OCI-LY1 (cell line): Measurements from ENCODE around the gene LINGO1.

Experiments used
- H2AFZ ChIP-seq: fragments of 200-600 bp; sonication (generic), shearing (Covaris generic); 2 replicates; pipeline ENCODE4 v1.6.0; 2014; ENCODE audit warnings: antibody characterized with exemption, mild to moderate bottlenecking, low read length
- H3F3A ChIP-seq: fragments of 200-600 bp; sonication (generic), shearing (Covaris generic); 2 replicates; pipeline ENCODE4 v1.6.0; 2014; ENCODE audit warnings: mild to moderate bottlenecking, antibody characterized with exemption, low read length, moderate library complexity; ENCODE audit not compliant: insufficient read depth
- H3K27ac ChIP-seq: fragments of 200-600 bp; sonication (generic); 2 replicates; pipeline ENCODE4 v1.5.1; 2014; ENCODE audit warnings: low read length, mixed run types, mild to moderate bottlenecking, low read depth; ENCODE audit not compliant: poor library complexity, severe bottlenecking
- H3K27me3 ChIP-seq: fragments of 200-600 bp; sonication (generic); 2 replicates; pipeline ENCODE4 v1.6.0; 2014; ENCODE audit warnings: antibody characterized with exemption, mild to moderate bottlenecking, low read length, moderate library complexity; ENCODE audit not compliant: insufficient read depth
- H3K36me3 ChIP-seq: fragments of 200-600 bp; sonication (generic); 2 replicates; pipeline ENCODE4 v1.6.1; 2014; ENCODE audit warnings: mild to moderate bottlenecking, antibody characterized with exemption, low read length, moderate library complexity, mixed read lengths; ENCODE audit not compliant: insufficient read depth
- H3K4me1 ChIP-seq: fragments of 200-600 bp; sonication (generic); 2 replicates; pipeline ENCODE4 v1.5.1; 2014; ENCODE audit warnings: mild to moderate bottlenecking, low read length, moderate library complexity; ENCODE audit not compliant: insufficient read depth, severe bottlenecking
- H3K4me2 ChIP-seq: fragments of 200-600 bp; sonication (generic), shearing (Covaris generic); 2 replicates; pipeline ENCODE4 v1.6.1; 2014; ENCODE audit warnings: low read length
- H3K4me3 ChIP-seq: fragments of 200-600 bp; sonication (generic); 2 replicates; pipeline ENCODE4 v1.5.1; 2014; ENCODE audit warnings: low read length, low read depth, mild to moderate bottlenecking, mixed read lengths; ENCODE audit not compliant: poor library complexity, severe bottlenecking
- H3K79me2 ChIP-seq: fragments of 200-600 bp; shearing (Covaris generic); 2 replicates; pipeline ENCODE4 v1.6.1; 2016; ENCODE audit warnings: mixed run types, low read length, mixed read lengths; ENCODE audit not compliant: insufficient read depth
- H3K9ac ChIP-seq: fragments of 200-600 bp; sonication (generic), shearing (Covaris generic); 2 replicates; pipeline ENCODE4 v1.6.1; 2014; ENCODE audit warnings: mild to moderate bottlenecking, low read length, mixed read lengths
- H3K9me2 ChIP-seq: fragments of 200-600 bp; sonication (generic), shearing (Covaris generic); 2 replicates; pipeline ENCODE4 v1.6.1; 2014; ENCODE audit warnings: low read depth, mild to moderate bottlenecking, low read length, mixed read lengths
- H3K9me3 ChIP-seq: fragments of 200-600 bp; shearing (Covaris generic); 2 replicates; pipeline ENCODE4 v1.6.1; 2014; ENCODE audit warnings: low read length, mixed read lengths
- H4K20me1 ChIP-seq: fragments of 200-600 bp; sonication (generic), shearing (Covaris generic); 2 replicates; pipeline ENCODE4 v1.6.0; 2016; ENCODE audit warnings: mild to moderate bottlenecking, low read length; ENCODE audit not compliant: insufficient read depth
- EZH2 ChIP-seq: fragments of 200-600 bp; sonication (generic), shearing (Covaris generic); IDR thresholded peaks from 2 replicates; pipeline ENCODE4 v1.8.0; 2017; ENCODE audit warnings: borderline replicate concordance, mixed run types, mild to moderate bottlenecking, antibody characterized with exemption, low read length, moderate library complexity, mixed read lengths
- TF ChIP-seq, protein P1 (sequence below): fragments of 200-600 bp; sonication (generic), shearing (Covaris generic); IDR thresholded peaks from 2 replicates; pipeline ENCODE4 v1.5.1; 2017; ENCODE audit warnings: mild to moderate bottlenecking, antibody characterized with exemption, low read length, moderate library complexity, mixed read lengths

The LINGO1 gene

DNA sequence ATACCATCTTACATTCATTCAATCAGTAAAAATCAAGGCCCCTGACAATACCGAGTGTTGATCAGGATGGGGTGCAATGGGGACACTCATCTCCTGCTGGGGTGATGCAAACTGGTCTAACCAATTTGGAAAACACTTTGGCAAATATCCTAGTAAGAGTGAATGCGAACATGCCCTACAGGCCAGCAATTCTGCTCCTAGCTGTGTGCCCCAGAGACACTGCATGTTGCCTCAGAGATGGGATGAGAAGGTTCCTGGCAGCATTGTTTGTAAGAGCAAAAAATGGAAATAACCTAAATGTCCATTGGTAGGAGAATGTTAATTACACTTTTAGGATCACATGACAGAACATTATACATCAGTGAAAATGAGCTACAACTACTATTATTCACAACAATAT is 4.7 kb downstream of the LINGO1 start:
- Histone ChIP-seq H3K9ac (no peak overlapping the region), H3K9me3 (no peaks in the 10 kb centered on the region), H2AFZ (no peak overlapping the region), H3K4me1 (no peaks in the 10 kb centered on the region), H3K27ac (no peak overlapping the region), H3K4me2 (no peak overlapping the region), H3K9me2 (no peaks in the 10 kb centered on the region), H3K36me3 (no peaks in the 10 kb centered on the region), H4K20me1 (no peaks in the 10 kb centered on the region), H3F3A (no peaks in the 10 kb centered on the region), H3K79me2 (no peaks in the 10 kb centered on the region), H3K4me3 (no peak overlapping the region), H3K27me3 (no peaks in the 10 kb centered on the region)
- TF ChIP-seq EZH2 = no peak
- TF ChIP-seq, protein P1, sequence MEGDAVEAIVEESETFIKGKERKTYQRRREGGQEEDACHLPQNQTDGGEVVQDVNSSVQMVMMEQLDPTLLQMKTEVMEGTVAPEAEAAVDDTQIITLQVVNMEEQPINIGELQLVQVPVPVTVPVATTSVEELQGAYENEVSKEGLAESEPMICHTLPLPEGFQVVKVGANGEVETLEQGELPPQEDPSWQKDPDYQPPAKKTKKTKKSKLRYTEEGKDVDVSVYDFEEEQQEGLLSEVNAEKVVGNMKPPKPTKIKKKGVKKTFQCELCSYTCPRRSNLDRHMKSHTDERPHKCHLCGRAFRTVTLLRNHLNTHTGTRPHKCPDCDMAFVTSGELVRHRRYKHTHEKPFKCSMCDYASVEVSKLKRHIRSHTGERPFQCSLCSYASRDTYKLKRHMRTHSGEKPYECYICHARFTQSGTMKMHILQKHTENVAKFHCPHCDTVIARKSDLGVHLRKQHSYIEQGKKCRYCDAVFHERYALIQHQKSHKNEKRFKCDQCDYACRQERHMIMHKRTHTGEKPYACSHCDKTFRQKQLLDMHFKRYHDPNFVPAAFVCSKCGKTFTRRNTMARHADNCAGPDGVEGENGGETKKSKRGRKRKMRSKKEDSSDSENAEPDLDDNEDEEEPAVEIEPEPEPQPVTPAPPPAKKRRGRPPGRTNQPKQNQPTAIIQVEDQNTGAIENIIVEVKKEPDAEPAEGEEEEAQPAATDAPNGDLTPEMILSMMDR = no peak

- Histone ChIP-seq H3K4me3 (no peak overlapping the region), H3K4me1 (no peaks in the 10 kb centered on the region), H3K9ac (no peak overlapping the region), H3K9me2 (no peaks in the 10 kb centered on the region), H4K20me1 (no peaks in the 10 kb centered on the region), H3K27me3 (no peaks in the 10 kb centered on the region), H3K9me3 (no peaks in the 10 kb centered on the region), H3K27ac (no peak overlapping the region), H2AFZ (no peak overlapping the region), H3K79me2 (no peaks in the 10 kb centered on the region), H3F3A (no peaks in the 10 kb centered on the region), H3K36me3 (no peaks in the 10 kb centered on the region), H3K4me2 (no peak overlapping the region)
- no peak for TF ChIP-seq EZH2
- TF ChIP-seq, protein P1 = no peak
Measured at GRCh38 chr15:77627581-77627980, 5.1 kb downstream of the LINGO1 start.

- H3K9me3 ChIP-seq = no peaks in the 10 kb centered on the region
- H3F3A ChIP-seq = no peaks in the 10 kb centered on the region
- no peaks in the 10 kb centered on the region for H3K4me1 ChIP-seq
- H3K9me2 ChIP-seq = no peaks in the 10 kb centered on the region
- no peak overlapping the region for H3K27ac ChIP-seq
- no peaks in the 10 kb centered on the region for H4K20me1 ChIP-seq
- H3K9ac ChIP-seq = no peak overlapping the region
- no peaks in the 10 kb centered on the region for H3K27me3 ChIP-seq
- H3K79me2 ChIP-seq = no peaks in the 10 kb centered on the region
- H3K4me2 ChIP-seq = no peak overlapping the region
- H3K36me3 ChIP-seq = no peaks in the 10 kb centered on the region
- H2AFZ ChIP-seq = no peak overlapping the region
- H3K4me3 ChIP-seq = no peak overlapping the region
- no peak for TF ChIP-seq EZH2
- TF ChIP-seq, protein P1 = no peak
Measured at GRCh38 chr15:77627067-77627466, 5.6 kb downstream of the LINGO1 start.
